Measurements from ENCODE around the gene RTEL1. TPM values are rescaled to one million over a fixed set of nuclear protein-coding genes. Genes with fewer than 3 reads are reported as not detected.

RTEL1 gene
- total and polyA plus RNA-seq, 9 of the 15 experiments (the other 6 are each of a cell fraction or from before 2014, with no cell fraction given), result 0.36 to 61.0 (median 17.9) TPM

- no peaks in the 10 kb centered on the region for H3K9me1 ChIP-seq (ENCODE audit: control insufficient read depth, insufficient read depth, low read length)
- ATAC-seq (no peak), DNase-seq (ENCODE audit: extremely low read depth in 1 of 4, low spot score in 3 of 4) (peak in 3 of 4 experiments; percentile 5 to 35 (median 20)), FAIRE-seq (no peak)
- H3K4me1 ChIP-seq (replicated peaks in 1 of 2; ENCODE audit: control insufficient read depth in 2 of 2, insufficient read depth in 2 of 2, low read length in 2 of 2), result peaks cover 28 to 72% of the 10 kb centered on the region in 2 experiments
- H4K20me1 ChIP-seq (replicated peaks; ENCODE audit: control insufficient read depth, insufficient read depth, low read length), result no peaks in the 10 kb centered on the region; the same call in 1 of the 2 replicates
- no peak overlapping the region for H3K4me3 ChIP-seq
- BruUV-seq (replicated peaks), result no TSS peak
- ChIA-PET CTCF (ENCODE audit: low intra/inter-chr PET ratio) (no interaction called here), POLR2A (interaction anchor here (0.6 to 0.7 kb wide), 2 partner anchors 14 to 103 kb away, joined by 3 to 5 read pairs; no protein-coding TSS in a partner anchor)
- no peak overlapping the region for H3K27ac ChIP-seq (ENCODE audit: extremely low read depth, low read depth, low read length)
- no peaks in the 10 kb centered on the region for H3K9me3 ChIP-seq (replicated peaks; ENCODE audit: control insufficient read depth, insufficient read depth, low read depth, low read length)
- 51% methylated on average over 3 of the region's 3 CpGs for WGBS (ENCODE audit: insufficient coverage, low coverage, missing lambda C conversion rate)
- intact Hi-C loops (cut with micrococcal nuclease) (loop anchor here (10.0 kb wide), 1 partner anchor 122 kb away; the partner anchor contains the start of gene PTK6), in situ Hi-C loops (cut with MboI) (no loop called here)
- H3K4me2 ChIP-seq (ENCODE audit: insufficient read depth, low read length), result peak overlapping the region; percentile 34; the same call in 1 of the 2 replicates
- H3K36me3 ChIP-seq (ENCODE audit: control insufficient read depth, insufficient read depth, low read length), result peaks cover 21% of the 10 kb centered on the region; the same call in 2 of the 3 replicates
- H3K9ac ChIP-seq (ENCODE audit: insufficient read depth in 1 of 2, low read depth in 2 of 2, low read length in 2 of 2), result peak overlapping the region in 1 of 2 experiments; percentile 100; a peak in 2 of 4 replicates
- H3K79me2 ChIP-seq (ENCODE audit: control insufficient read depth, insufficient read depth, low read length), result peaks cover 42% of the 10 kb centered on the region
- H2AFZ ChIP-seq (ENCODE audit: low read depth, low read length), result no peak overlapping the region
- H3K27me3 ChIP-seq (ENCODE audit: control insufficient read depth in 2 of 2, insufficient read depth in 2 of 2, low read length in 2 of 2), result no peaks in the 10 kb centered on the region
- TF ChIP-seq ZNF175 (CRISPR knock-in tag; IDR thresholded peaks at IDR 0.05; ENCODE audit: low read depth) (no peak), ATF3 (IDR thresholded peaks at IDR 0.05) (0 out of 2 replicates have a peak, but pooled peaks have one; percentile 24), ATF3 (CRISPR knock-in tag; conservative IDR thresholded peaks at IDR 0.05) (no peak), KDM1A (IDR thresholded peaks at IDR 0.05) (no peak), TBP (optimal IDR thresholded peaks at IDR 0.05; ENCODE audit: low read depth, low read length) (peak; percentile 7), CLOCK (CRISPR knock-in tag; IDR thresholded peaks at IDR 0.05; ENCODE audit: borderline replicate concordance) (no peak), CSDE1 (IDR thresholded peaks at IDR 0.05) (no peak), HINFP (tag; conservative IDR thresholded peaks at IDR 0.05; ENCODE audit: low read depth) (no peak), USF1 (CRISPR knock-in tag; IDR thresholded peaks at IDR 0.05) (no peak), PPARD (CRISPR knock-in tag; IDR thresholded peaks at IDR 0.05) (no peak), ZNF12 (CRISPR knock-in tag; IDR thresholded peaks at IDR 0.05) (peak; percentile 58; the same call in 1 of the 2 replicates), IRF9 (tag; IDR thresholded peaks at IDR 0.05) (no peak), SUPT5H (IDR thresholded peaks at IDR 0.05) (no peak), NCOA2 (IDR thresholded peaks at IDR 0.05; ENCODE audit: partially characterized antibody in 2 of 2) (no peak)
Measured at GRCh38 chr20:63656451-63656850, 1.7 kb upstream of the RTEL1 start.
